Prostate gland (tissue), 2 donors: ENCODE results near the gene SLCO4A1.

ENCODE experiments used
- POLR2A ChIP-seq: fragments of 450-650 bp; IDR thresholded peaks from one replicate; pipeline ENCODE4 v1.6.1; 2016; ENCODE audit warnings: antibody characterized with exemption, mild to moderate bottlenecking
- TF ChIP-seq, protein P1 (sequence below), 4 experiments: fragments of 200-600 bp in 2 of 4; fragments of 450-650 bp in 2 of 4; sonication (generic) in 2 of 4; IDR thresholded peaks; 1 replicate in 3 of 4; 2 replicates in 1 of 4; pipeline ENCODE4 v1.5.1; 2016 to 2019; ENCODE audit warnings: antibody characterized with exemption in 4 of 4, mild to moderate bottlenecking in 2 of 4, moderate library complexity in 2 of 4

DNA sequence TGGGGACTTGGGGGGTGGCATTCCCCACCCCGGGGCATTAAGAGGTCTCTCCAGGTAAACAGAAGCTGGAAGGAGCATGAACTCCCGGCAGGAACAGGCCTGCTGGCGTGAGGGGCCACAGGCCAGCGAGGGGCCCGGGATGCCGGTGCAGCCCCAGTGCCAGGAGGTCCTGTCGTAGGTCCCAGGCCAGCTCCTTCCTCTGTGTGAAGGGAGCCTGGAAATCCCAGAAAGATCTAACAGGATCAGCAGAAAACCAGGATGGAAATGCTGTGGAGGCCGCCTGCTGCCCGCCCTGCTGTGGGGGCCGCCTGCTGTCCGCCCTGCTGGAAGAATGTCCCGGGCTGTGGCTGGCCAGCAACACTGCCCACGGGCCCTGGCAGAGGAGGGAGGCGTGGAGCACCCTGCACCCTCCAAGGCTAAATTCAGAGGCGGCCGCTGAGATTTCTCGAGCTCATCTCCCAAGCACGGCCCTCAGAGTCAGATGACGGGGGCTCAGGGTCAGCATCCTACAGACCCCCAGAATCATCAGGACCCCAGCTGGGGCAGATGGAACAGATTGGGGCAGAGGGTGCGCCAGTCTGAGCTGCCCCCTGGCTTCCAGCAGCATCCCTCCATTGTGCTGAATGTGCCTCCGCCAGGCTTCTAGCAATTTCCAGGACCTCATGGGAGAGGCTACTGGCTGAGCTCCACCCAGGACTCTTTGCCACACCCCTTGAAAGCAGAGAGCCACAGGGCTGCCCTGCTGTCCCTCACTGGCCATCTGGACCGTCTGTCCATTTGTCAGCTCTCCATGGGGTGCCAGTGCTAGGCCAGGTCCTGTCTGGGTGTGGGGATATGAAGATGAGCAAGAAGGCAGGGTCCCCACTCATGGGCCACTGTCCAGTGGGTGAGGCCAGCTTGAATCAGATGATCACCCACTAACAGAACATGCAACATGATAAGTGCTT, 32.2 kb upstream of the SLCO4A1 start:
- TF ChIP-seq, protein P1, sequence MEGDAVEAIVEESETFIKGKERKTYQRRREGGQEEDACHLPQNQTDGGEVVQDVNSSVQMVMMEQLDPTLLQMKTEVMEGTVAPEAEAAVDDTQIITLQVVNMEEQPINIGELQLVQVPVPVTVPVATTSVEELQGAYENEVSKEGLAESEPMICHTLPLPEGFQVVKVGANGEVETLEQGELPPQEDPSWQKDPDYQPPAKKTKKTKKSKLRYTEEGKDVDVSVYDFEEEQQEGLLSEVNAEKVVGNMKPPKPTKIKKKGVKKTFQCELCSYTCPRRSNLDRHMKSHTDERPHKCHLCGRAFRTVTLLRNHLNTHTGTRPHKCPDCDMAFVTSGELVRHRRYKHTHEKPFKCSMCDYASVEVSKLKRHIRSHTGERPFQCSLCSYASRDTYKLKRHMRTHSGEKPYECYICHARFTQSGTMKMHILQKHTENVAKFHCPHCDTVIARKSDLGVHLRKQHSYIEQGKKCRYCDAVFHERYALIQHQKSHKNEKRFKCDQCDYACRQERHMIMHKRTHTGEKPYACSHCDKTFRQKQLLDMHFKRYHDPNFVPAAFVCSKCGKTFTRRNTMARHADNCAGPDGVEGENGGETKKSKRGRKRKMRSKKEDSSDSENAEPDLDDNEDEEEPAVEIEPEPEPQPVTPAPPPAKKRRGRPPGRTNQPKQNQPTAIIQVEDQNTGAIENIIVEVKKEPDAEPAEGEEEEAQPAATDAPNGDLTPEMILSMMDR (IDR thresholded peaks at IDR 0.05): no peak
- TF ChIP-seq POLR2A: no peak
